CD14-positive monocyte (primary cell): ENCODE measurements around the gene PRKAR1B. TPM values are rescaled to one million over a fixed set of nuclear protein-coding genes. Genes with fewer than 3 reads are reported as not detected.

ENCODE experiments used
- DNase-seq, 3 donors: peaks; one replicate each; pipeline ENCODE4 v3.0.0-alpha.2; 2011 to 2022
- H2AFZ ChIP-seq: 2 replicates; pipeline ENCODE4 v1.6.0; 2012; ENCODE audit warnings: mild to moderate bottlenecking, low read depth, low read length, inconsistent platforms; ENCODE audit not compliant: insufficient read depth, poor library complexity, severe bottlenecking
- H3K27ac ChIP-seq, 2 donors: 1 replicate in 1 of 2; 2 replicates in 1 of 2; pipeline ENCODE4 v1.5.1; 2012 to 2013; ENCODE audit warnings: low read length in 2 of 2, control low read depth in 1 of 2, inconsistent platforms in 1 of 2, low read depth in 1 of 2, mild to moderate bottlenecking in 1 of 2
- H3K27me3 ChIP-seq, 2 donors: one replicate each; pipeline versions ENCODE4 v1.6.0 to v1.6.1; 2011 to 2013; ENCODE audit warnings: low read length in 2 of 2; ENCODE audit not compliant: control insufficient read depth in 2 of 2, insufficient read depth in 2 of 2
- H3K36me3 ChIP-seq, 2 donors: replicated peaks in 1 of 2; 1 replicate in 1 of 2; 2 replicates in 1 of 2; pipeline versions ENCODE4 v1.5.1 to v1.6.1; 2012 to 2013; ENCODE audit warnings: low read length in 2 of 2, control low read depth in 1 of 2, inconsistent platforms in 1 of 2, mild to moderate bottlenecking in 1 of 2; ENCODE audit not compliant: insufficient read depth in 2 of 2, control insufficient read depth in 1 of 2
- H3K4me1 ChIP-seq, 2 donors: 1 replicate in 1 of 2; 2 replicates in 1 of 2; pipeline versions ENCODE4 v1.5.1 to v1.6.1; 2012 to 2013; ENCODE audit warnings: low read length in 2 of 2, control low read depth in 1 of 2, inconsistent platforms in 1 of 2, mild to moderate bottlenecking in 1 of 2, moderate library complexity in 1 of 2; ENCODE audit not compliant: insufficient read depth in 2 of 2, control insufficient read depth in 1 of 2
- H3K4me2 ChIP-seq: replicated peaks from 2 replicates; pipeline ENCODE3; 2012; ENCODE audit warnings: low read length, moderate library complexity, mild to moderate bottlenecking; ENCODE audit not compliant: poor library complexity, severe bottlenecking; ENCODE audit errors: extremely low read depth
- H3K4me3 ChIP-seq, 3 experiments: fragments of 200-600 bp in 1 of 3; sonication (generic) in 1 of 3; replicated peaks in 1 of 3; 1 replicate in 2 of 3; 2 replicates in 1 of 3; pipeline ENCODE4 v1.5.1; 2011 to 2013; ENCODE audit warnings: low read length in 3 of 3, mild to moderate bottlenecking in 3 of 3, control low read depth in 2 of 3, low read depth in 2 of 3, inconsistent platforms in 1 of 3, moderate library complexity in 1 of 3
- H3K79me2 ChIP-seq: 2 replicates; pipeline ENCODE4 v1.6.0; 2012; ENCODE audit warnings: mild to moderate bottlenecking, control low read depth, inconsistent platforms, low read length, moderate library complexity; ENCODE audit not compliant: insufficient read depth
- H3K9ac ChIP-seq: 2 replicates; pipeline ENCODE4 v1.6.0; 2017; ENCODE audit warnings: low read length, mild to moderate bottlenecking; ENCODE audit not compliant: insufficient read depth, poor library complexity, severe bottlenecking
- H3K9me3 ChIP-seq, 2 donors: replicated peaks in 1 of 2; 1 replicate in 1 of 2; 2 replicates in 1 of 2; pipeline versions ENCODE4 v1.5.1 to v1.6.1; 2012 to 2013; ENCODE audit warnings: low read length in 2 of 2, control low read depth in 1 of 2; ENCODE audit not compliant: control insufficient read depth in 1 of 2, insufficient read depth in 1 of 2
- H4K20me1 ChIP-seq: 2 replicates; pipeline ENCODE4 v1.6.0; 2012; ENCODE audit warnings: mild to moderate bottlenecking, low read length, control low read depth, moderate library complexity; ENCODE audit not compliant: insufficient read depth
- H3K27ac Mint-ChIP-seq, 7 donors: one replicate each; pipeline ENCODE4 v1.8.0; 2020; ENCODE audit warnings: mild to moderate bottlenecking in 7 of 7, mixed read lengths in 7 of 7, moderate library complexity in 6 of 7, inconsistent platforms in 2 of 7
- H3K27me3 Mint-ChIP-seq, 3 donors: one replicate each; pipeline ENCODE4 v1.8.0; 2021 to 2022; ENCODE audit warnings: low read depth in 3 of 3, mild to moderate bottlenecking in 3 of 3, mixed read lengths in 3 of 3, moderate library complexity in 3 of 3, inconsistent platforms in 1 of 3
- H3K36me3 Mint-ChIP-seq, 2 donors: one replicate each; pipeline ENCODE4 v1.8.0; 2020; ENCODE audit warnings: mixed read lengths in 2 of 2, inconsistent platforms in 1 of 2, mild to moderate bottlenecking in 1 of 2
- H3K4me1 Mint-ChIP-seq: one replicate; pipeline ENCODE4 v1.8.0; 2020; ENCODE audit warnings: mild to moderate bottlenecking, mixed read lengths
- H3K4me3 Mint-ChIP-seq, 2 donors: one replicate each; pipeline ENCODE4 v1.8.0; 2020; ENCODE audit warnings: mild to moderate bottlenecking in 2 of 2, mixed read lengths in 2 of 2, moderate library complexity in 1 of 2
- H3K9me3 Mint-ChIP-seq, 7 donors: one replicate each; pipeline ENCODE4 v1.8.0; 2020 to 2022; ENCODE audit warnings: mixed read lengths in 7 of 7, mild to moderate bottlenecking in 6 of 7, moderate library complexity in 6 of 7, inconsistent platforms in 2 of 7
- WGBS: methylation state at CpG from one replicate; pipeline ENCODE4 v1.1.5; 2013; ENCODE audit warnings: missing lambda C conversion rate; ENCODE audit not compliant: insufficient coverage; 5-methylcytosine and 5-hydroxymethylcytosine counted together
- intact Hi-C, 2 donors: fragments of 100-400 bp; cut with micrococcal nuclease; formaldehyde crosslinking; loops; one replicate each; pipeline versions ENCODE4 v1.15.0 to v1.15.1; 2023
- polyA plus RNA-seq, 3 donors: library from polyadenylated mRNA; depleted of rRNA in 1 of 3; unstranded in 2 of 3; stranded (reverse) in 1 of 3; fragments of 300-500 nt in 2 of 3; fragments of >200 nt in 1 of 3; fragmentation: Illumina TruSeq in 2 of 3; gene quantifications; 1 replicate in 2 of 3; 2 replicates in 1 of 3; pipeline ENCODE4 v1.2.3, GENCODE V29; 2012 to 2021
- TF ChIP-seq, protein P1 (sequence below): fragments of 200-600 bp; IDR thresholded peaks from one replicate; pipeline ENCODE4 v1.8.0; 2022; ENCODE audit warnings: antibody characterized with exemption, mild to moderate bottlenecking

The PRKAR1B gene
- polyA plus RNA-seq, 3 donors, result 0.94 to 2.1 (median 1.1) TPM

DNA sequence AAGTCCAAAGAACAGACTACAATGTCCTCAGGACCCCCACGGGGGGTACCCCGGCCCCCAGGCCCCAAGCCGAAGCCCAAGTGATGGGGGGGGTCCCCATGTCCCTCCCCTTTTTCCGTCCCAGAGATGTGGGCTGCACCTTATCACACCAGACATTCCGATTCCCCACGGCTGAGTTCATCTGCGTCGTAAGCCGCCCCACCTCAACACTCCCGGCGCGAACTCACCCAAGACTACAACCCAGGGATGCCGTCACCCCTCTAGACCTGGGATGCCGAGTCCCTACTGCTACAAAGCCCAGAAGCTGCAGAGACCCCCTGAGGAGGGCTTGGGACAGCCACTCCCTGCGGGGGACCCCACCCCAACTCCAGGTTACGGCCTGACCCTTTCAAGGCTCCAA, 221.9 kb downstream of the PRKAR1B start:
- intact Hi-C loops, result no loop called here
- Histone ChIP-seq H3K9ac (no peak overlapping the region), H3K79me2 (no peaks in the 10 kb centered on the region), H3K27me3 (no peaks in the 10 kb centered on the region), H4K20me1 (no peaks in the 10 kb centered on the region), H2AFZ (no peak overlapping the region), H3K9me3 (no peaks in the 10 kb centered on the region), H3K36me3 (no peaks in the 10 kb centered on the region), H3K27ac (no peak overlapping the region), H3K4me2 (no peak overlapping the region), H3K4me1 (no peaks in the 10 kb centered on the region), H3K4me3 (no peak overlapping the region)
- Mint-ChIP-seq H3K4me1 (no peaks in the 10 kb centered on the region), H3K27ac (no peak overlapping the region), H3K27me3 (peaks cover 0 to 8% (median 3%) of the 10 kb centered on the region in 3 donors), H3K9me3 (peaks cover 0 to 2% (median 0%) of the 10 kb centered on the region in 7 donors), H3K36me3 (no peaks in the 10 kb centered on the region), H3K4me3 (no peak overlapping the region)
- 87% methylated on average over 9 of the region's 16 CpGs for WGBS
- DNase-seq, result no peak
- TF ChIP-seq, protein P1, sequence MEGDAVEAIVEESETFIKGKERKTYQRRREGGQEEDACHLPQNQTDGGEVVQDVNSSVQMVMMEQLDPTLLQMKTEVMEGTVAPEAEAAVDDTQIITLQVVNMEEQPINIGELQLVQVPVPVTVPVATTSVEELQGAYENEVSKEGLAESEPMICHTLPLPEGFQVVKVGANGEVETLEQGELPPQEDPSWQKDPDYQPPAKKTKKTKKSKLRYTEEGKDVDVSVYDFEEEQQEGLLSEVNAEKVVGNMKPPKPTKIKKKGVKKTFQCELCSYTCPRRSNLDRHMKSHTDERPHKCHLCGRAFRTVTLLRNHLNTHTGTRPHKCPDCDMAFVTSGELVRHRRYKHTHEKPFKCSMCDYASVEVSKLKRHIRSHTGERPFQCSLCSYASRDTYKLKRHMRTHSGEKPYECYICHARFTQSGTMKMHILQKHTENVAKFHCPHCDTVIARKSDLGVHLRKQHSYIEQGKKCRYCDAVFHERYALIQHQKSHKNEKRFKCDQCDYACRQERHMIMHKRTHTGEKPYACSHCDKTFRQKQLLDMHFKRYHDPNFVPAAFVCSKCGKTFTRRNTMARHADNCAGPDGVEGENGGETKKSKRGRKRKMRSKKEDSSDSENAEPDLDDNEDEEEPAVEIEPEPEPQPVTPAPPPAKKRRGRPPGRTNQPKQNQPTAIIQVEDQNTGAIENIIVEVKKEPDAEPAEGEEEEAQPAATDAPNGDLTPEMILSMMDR, result no peak

DNA sequence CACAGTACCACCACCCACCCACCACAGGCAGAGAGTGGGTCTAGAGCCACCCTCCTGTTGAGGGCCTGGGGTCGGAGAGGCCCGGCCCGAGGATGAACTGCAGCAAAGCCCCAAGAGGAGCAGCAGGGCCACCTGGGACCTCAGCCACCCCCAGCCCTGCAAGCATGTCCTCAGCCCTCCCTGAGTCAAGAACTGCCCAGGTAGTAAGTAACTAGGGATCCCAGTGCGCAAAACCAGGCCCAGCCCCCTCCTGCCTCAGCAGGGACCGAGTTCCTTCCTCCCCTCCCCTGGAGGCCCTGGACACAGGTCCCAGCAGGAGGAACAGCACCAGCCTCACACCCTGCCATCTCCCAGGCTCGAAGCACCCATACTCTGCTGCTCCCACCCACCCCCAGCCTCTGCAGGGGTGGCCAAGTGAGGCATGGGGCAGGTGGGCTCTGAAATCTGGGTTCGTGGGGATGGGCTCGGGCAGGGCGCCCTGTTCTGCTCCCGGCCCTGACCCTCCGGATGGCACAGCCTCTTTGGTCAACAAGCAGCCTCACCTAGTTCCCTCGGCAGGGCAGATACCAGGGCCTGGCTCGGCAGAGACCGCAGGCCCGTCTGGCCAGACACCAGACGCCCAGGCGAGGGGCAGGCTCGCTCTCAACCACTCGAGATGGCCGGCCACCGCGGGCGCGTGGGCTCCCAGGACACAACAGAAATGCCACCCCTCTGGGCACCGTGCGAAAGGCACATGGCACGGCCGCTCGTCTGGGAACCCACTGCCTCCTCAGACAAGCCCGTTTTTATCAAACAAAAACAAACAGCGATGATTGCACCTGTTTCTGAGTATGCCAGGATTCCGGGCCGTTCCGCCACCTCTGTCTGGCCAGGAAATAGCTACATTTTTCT, 222.6 kb downstream of the PRKAR1B start:
- no peaks in the 10 kb centered on the region for H3K27me3 ChIP-seq
- no peak overlapping the region for H3K27ac ChIP-seq
- H3K36me3 Mint-ChIP-seq, result no peaks in the 10 kb centered on the region
- H3K4me2 ChIP-seq, result no peak overlapping the region
- peaks cover 0 to 8% (median 2%) of the 10 kb centered on the region in 3 donors for H3K27me3 Mint-ChIP-seq
- no peaks in the 10 kb centered on the region for H3K36me3 ChIP-seq
- H2AFZ ChIP-seq, result no peak overlapping the region
- H4K20me1 ChIP-seq, result no peaks in the 10 kb centered on the region
- intact Hi-C loops, result no loop called here
- H3K4me1 Mint-ChIP-seq, result no peaks in the 10 kb centered on the region
- 98% methylated on average over 30 of the region's 34 CpGs for WGBS
- H3K9ac ChIP-seq, result no peak overlapping the region
- no peaks in the 10 kb centered on the region for H3K9me3 ChIP-seq
- no peak overlapping the region for H3K4me3 Mint-ChIP-seq
- DNase-seq, result no peak
- TF ChIP-seq, protein P1, result no peak
- H3K4me1 ChIP-seq, result no peaks in the 10 kb centered on the region
- no peaks in the 10 kb centered on the region for H3K79me2 ChIP-seq
- H3K9me3 Mint-ChIP-seq, result peaks cover 0 to 6% (median 0%) of the 10 kb centered on the region in 7 donors
- H3K27ac Mint-ChIP-seq, result no peak overlapping the region
- no peak overlapping the region for H3K4me3 ChIP-seq
